Raji (cell line): ENCODE results near the gene ADORA1.

ENCODE experiments used
- POLR2A ChIP-seq: IDR thresholded peaks from 2 replicates; pipeline ENCODE4 v1.6.1; 2011; ENCODE audit warnings: low read depth, low read length, control low read depth; ENCODE audit not compliant: insufficient read depth

Gene ADORA1

GRCh38 chr1:203153051-203153988, 25.8 kb downstream of the ADORA1 start:
- no peak for TF ChIP-seq POLR2A

DNA sequence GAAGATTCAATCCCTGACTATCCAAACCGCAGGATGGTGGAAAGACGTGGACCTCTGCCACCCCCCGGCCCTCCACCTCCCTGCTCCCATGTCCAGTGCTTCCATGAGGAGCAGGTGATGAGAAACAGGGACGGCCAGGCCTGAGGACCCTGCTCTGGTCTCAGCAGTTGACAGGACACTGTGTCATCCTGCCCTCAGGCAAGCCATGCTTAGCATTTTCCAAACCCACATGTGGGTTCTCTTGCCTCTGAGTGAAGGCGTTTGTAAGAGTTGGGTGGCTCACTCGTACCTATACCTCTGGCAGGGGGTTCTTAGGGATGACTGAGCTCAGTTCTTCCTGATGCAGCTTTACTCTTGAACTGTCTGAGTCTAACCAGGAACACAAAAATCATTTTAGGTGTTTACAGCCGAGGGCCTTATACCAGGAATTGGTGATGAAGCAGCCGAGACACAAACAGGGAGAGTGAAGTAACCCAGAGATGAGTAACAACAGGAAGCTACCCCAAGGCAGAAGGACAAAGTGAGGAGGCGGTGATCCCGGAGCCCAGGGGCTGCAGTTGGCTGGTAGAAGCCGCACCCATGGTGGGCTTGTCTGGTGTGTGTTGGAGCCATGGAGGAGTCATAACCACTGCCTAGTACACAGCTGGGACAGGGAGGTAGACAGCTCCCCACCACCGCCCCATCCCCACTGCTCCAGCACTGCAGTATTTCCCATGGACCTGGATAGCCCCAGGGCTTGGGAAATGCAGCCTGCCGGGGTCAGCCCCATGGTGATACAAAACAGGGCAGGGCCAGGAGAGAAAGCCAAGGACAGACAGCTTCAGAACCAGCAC, 26.7 kb downstream of the ADORA1 start:
- TF ChIP-seq POLR2A, result no peak

- no peak for TF ChIP-seq POLR2A
Measured at GRCh38 chr1:203156280-203156679, 28.8 kb downstream of the ADORA1 start.

DNA sequence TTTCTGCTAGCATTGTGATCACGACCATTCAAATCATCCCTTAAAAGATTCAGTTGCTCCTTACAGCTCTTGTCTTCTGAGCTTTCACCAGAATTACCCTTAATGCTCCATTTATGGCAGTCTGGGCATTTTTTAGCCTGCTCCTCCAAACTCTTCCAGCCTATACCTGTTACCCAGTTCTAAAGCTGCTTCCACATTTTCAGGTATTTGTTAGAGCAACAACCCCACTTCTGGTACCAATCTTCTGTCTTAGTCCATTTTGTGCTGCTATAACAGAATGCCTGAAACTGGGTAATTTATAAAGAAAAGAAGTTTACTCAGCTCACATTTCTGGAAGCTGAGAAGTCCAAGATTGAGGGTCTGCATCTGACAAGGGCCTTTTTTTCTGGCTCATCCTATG, 30.9 kb downstream of the ADORA1 start:
- no peak for TF ChIP-seq POLR2A

DNA sequence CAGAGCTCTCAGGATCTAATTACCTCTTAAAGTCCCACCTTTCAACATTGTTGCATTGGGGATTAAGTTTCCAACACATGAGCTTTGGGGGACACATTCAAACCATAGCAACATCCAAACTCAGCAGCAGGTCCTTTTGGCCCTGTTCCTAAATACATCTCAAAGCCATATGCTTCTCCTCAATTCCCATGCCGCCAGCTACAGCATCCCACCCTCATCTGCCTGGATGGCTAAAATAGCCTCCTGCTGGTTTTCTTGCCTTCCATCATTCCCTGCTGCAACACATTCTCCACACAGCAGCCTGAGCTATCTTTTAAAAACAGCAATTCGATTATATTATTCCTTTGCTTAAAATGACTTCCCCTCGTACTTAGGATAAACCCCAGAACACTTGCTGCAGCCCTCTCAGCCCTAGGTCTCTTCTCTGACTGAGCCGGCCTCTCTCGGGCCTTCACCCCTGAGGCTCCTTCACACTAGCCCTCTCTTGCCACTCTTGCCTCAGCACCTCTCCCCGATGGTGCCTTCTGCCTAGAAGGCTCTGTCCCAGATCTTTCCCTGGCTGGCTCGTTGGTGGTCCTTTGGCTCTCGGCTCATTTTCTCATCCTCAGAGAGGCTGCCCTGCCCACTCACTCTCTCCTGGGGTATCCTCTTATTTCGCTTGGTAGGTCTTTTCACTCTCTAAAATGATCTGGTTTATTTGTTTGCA, 31.6 kb downstream of the ADORA1 start:
- TF ChIP-seq POLR2A, result no peak

DNA sequence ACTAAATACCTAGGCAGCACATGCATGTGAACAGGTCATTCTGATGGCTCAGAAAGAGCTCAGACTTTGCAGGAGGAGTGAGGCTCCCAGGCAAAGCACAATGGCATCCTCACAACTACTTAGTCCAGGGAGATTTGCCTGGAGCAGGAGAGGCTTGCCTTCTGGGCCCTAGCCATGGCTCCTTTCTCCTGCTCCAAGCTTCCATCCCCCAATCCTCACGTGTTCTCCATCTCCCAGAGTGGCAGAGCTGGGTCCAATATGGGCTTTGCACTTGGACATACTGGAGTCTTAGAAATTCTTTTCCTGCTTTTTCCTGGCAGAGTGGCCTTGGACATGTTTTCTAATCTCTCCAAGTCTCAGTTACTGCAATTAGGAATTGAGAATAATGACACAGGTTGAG, 32.3 kb downstream of the ADORA1 start:
- TF ChIP-seq POLR2A, result no peak

GRCh38 chr1:203161175-203161574, 33.6 kb downstream of the ADORA1 start:
- no peak for TF ChIP-seq POLR2A

GRCh38 chr1:203161703-203162102, 34.2 kb downstream of the ADORA1 start:
- no peak for TF ChIP-seq POLR2A

DNA sequence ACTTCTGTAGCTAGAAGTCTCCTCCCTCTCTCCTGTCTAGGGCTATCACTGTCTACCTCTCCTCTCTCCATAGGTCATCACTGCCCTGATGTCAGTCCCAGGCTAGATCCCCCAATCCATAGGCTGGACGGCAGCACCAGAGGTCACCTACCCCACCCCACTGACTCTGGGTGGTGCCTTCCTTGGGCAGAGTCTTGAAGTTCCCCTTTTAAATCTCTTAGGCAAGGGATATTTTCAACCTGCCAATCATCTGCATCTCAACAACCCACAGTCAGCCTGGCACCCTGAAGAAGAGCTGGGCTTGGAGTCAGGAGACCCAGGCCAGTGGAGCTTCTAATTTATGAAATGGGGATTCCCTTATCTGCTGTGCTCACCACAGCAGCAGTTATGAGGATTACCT, 34.9 kb downstream of the ADORA1 start:
- no peak for TF ChIP-seq POLR2A

- TF ChIP-seq POLR2A, result no peak
Measured at GRCh38 chr1:203163891-203164635, 36.5 kb downstream of the ADORA1 start.

DNA sequence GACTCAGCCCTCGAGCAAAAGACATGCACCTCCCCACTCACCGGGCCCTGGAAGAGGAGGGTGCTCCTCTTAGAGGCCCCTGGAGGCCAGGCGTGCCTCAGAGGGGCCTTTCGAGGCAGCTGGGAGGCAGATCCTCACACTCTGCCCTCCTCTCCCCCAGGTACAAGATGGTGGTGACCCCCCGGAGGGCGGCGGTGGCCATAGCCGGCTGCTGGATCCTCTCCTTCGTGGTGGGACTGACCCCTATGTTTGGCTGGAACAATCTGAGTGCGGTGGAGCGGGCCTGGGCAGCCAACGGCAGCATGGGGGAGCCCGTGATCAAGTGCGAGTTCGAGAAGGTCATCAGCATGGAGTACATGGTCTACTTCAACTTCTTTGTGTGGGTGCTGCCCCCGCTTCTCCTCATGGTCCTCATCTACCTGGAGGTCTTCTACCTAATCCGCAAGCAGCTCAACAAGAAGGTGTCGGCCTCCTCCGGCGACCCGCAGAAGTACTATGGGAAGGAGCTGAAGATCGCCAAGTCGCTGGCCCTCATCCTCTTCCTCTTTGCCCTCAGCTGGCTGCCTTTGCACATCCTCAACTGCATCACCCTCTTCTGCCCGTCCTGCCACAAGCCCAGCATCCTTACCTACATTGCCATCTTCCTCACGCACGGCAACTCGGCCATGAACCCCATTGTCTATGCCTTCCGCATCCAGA, 37.7 kb downstream of the ADORA1 start:
- TF ChIP-seq POLR2A, result no peak

- TF ChIP-seq POLR2A, result no peak
Measured at GRCh38 chr1:203165800-203166161, 38.3 kb downstream of the ADORA1 start.

- no peak for TF ChIP-seq POLR2A
Measured at GRCh38 chr1:203166192-203166940, 38.8 kb downstream of the ADORA1 start.
